ENCODE results near the gene AP1AR. TPM values are rescaled to one million over a fixed set of nuclear protein-coding genes. Genes with fewer than 3 reads are reported as not detected.

Gene AP1AR
- total and polyA plus RNA-seq, 8 donors: 9.5 to 35.6 (median 13.3) TPM

DNA sequence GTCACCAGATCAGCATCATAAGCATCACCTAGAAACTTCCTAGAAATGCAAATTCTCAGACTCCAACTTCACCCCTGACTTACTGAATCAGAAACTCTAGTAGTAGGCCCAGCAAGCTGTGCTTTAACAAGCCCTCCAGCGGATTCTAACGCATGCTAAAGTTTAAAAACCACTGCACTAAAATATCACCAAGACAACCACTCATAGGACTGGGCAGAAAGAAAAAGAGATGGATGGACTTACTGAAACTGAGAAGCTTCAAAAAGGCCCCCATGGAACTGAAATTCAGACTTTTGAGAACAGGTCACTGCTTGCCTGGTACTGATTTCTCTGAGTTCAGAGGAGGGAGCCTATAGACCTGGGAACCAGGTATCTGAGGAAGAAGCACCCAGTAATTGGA, 46.3 kb upstream of the AP1AR start:
- Histone ChIP-seq H3K36me3 (peaks cover 0 to 7% (median 2%) of the 10 kb centered on the region in 4 donors), H3K27ac (no peak overlapping the region), H3K27me3 (no peaks in the 10 kb centered on the region), H3K9me3 (no peaks in the 10 kb centered on the region), H3K4me3 (no peak overlapping the region), H3K4me1 (peaks cover 0 to 10% (median 0%) of the 10 kb centered on the region in 4 donors)
- intact Hi-C loops (cut with DNase I; ENCODE audit: low total_unique reads): no loop called here
- 89 to 98% (median 96%) methylated on average over 2 of the region's 2 CpGs for WGBS, 5 donors
- TF ChIP-seq, protein P1, sequence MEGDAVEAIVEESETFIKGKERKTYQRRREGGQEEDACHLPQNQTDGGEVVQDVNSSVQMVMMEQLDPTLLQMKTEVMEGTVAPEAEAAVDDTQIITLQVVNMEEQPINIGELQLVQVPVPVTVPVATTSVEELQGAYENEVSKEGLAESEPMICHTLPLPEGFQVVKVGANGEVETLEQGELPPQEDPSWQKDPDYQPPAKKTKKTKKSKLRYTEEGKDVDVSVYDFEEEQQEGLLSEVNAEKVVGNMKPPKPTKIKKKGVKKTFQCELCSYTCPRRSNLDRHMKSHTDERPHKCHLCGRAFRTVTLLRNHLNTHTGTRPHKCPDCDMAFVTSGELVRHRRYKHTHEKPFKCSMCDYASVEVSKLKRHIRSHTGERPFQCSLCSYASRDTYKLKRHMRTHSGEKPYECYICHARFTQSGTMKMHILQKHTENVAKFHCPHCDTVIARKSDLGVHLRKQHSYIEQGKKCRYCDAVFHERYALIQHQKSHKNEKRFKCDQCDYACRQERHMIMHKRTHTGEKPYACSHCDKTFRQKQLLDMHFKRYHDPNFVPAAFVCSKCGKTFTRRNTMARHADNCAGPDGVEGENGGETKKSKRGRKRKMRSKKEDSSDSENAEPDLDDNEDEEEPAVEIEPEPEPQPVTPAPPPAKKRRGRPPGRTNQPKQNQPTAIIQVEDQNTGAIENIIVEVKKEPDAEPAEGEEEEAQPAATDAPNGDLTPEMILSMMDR (IDR thresholded peaks at IDR 0.05): no peak
- TF ChIP-seq POLR2A (IDR thresholded peaks at IDR 0.05) (no peak), POLR2AphosphoS5 (IDR thresholded peaks at IDR 0.05) (no peak), EP300 (IDR thresholded peaks at IDR 0.05) (no peak)
- no peak for DNase-seq

DNA sequence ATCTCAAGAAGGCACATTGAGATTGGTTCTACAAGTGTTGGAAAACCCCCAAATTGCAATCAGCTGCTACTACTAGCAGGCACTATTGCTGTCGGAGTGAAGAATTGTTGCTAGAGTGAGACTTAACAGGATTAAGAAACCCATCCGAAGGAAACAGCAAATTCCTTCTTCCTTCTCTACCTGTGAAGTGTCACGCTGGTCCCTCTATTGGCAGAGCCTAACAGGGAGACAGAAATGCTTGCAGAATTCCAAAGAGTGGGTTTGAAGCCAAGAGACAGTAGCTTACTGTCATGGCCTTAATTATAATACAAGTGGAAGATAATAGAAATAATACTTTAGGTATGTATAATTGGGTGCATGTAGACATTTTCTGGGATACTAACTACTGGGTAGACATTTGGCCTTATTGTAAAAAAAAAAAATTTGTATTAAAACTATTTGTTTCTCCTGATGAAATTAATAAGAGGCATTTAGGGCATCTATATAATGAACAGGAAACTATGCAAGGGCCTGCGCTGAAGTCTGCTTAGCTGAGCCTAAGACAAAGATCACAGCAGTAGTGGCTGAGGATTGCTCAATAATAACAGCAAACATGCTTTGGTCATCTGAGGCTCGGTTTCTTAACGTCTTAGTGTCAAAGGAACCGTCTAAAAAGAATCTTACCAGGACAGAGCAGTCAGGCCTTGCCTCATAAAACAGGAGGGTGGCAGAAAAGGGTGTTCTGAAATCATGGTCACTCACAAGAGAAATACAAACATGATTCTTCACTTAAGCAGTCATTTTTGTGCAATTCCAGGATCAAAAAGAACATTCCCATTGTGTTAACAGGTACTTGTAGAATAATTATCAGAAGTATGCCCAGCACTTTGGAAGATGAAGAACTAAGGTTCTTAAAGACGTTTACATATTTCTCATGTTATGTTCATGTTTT, 45.6 kb upstream of the AP1AR start:
- peaks cover 0 to 12% (median 2%) of the 10 kb centered on the region in 4 donors for H3K36me3 ChIP-seq
- intact Hi-C loops (cut with DNase I; ENCODE audit: low total_unique reads): no loop called here
- H3K4me3 ChIP-seq: no peak overlapping the region
- 75 to 86% (median 81%) methylated on average over 8 of the region's 8 CpGs for WGBS, 5 donors
- H3K9me3 ChIP-seq: no peaks in the 10 kb centered on the region
- no peak for DNase-seq
- no peak overlapping the region for H3K27ac ChIP-seq
- no peaks in the 10 kb centered on the region for H3K27me3 ChIP-seq
- H3K4me1 ChIP-seq: peaks cover 0 to 10% (median 0%) of the 10 kb centered on the region in 4 donors
- TF ChIP-seq EP300 (IDR thresholded peaks at IDR 0.05): no peak

DNA sequence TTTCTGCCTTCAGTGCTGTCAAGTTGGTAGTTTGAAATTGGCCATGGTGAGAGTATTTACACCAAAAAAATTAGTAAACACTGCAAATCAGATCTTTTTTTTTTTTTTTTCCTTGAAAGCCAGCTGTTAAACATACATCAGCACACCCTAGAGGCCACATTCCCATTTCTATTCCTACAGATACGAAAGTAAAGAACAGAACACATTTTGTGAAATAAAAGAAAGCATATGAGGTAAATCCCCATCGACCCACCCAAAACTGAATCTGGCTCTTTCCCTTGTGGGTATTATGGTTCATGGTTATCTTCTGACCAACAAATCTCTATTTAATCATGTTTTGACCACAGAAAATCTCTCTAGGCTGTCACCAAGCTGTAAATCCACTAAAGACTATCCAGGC, 41.8 kb upstream of the AP1AR start:
- H3K9me3 ChIP-seq: no peaks in the 10 kb centered on the region
- 41 to 59% (median 49%) methylated on average over 2 of the region's 2 CpGs for WGBS, 5 donors

DNA sequence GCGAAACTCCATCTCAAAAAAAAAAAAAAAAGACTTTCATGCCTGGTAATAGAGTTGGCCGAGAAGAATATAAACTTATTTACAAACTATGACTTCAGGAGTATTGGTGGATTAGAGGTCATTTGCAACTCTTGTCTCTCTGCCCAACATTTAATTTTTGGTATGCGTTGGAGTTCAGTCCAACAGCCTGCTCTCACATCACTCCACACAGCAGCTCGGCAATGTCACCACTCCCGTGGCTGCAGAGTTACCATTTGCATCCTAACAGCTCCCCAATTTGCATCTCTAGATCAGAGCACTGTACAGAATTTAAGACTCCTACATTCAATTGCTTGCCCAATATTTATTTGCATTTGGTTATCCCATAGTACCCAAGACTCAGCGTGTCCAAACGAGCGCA, 40.9 kb upstream of the AP1AR start:
- no peak for DNase-seq
- Histone ChIP-seq H3K9me3 (no peaks in the 10 kb centered on the region), H3K27ac (no peak overlapping the region), H3K4me3 (no peak overlapping the region), H3K36me3 (peaks cover 0 to 17% (median 2%) of the 10 kb centered on the region in 4 donors), H3K27me3 (no peaks in the 10 kb centered on the region), H3K4me1 (no peaks in the 10 kb centered on the region)
- WGBS, 5 donors: 93 to 96% (median 94%) methylated on average over 8 of the region's 8 CpGs
- TF ChIP-seq POLR2AphosphoS5 (IDR thresholded peaks at IDR 0.05) (no peak), POLR2A (IDR thresholded peaks at IDR 0.05) (no peak), EP300 (IDR thresholded peaks at IDR 0.05) (no peak)
- TF ChIP-seq, protein P1 (IDR thresholded peaks at IDR 0.05): no peak
- intact Hi-C loops (cut with DNase I; ENCODE audit: low total_unique reads): no loop called here

More for the DNA sequence above, 41.8 kb upstream of the AP1AR start:
- Histone ChIP-seq H3K27me3 (no peaks in the 10 kb centered on the region), H3K27ac (no peak overlapping the region), H3K4me3 (no peak overlapping the region), H3K4me1 (no peaks in the 10 kb centered on the region), H3K36me3 (peaks cover 0 to 17% (median 2%) of the 10 kb centered on the region in 4 donors)
- intact Hi-C loops (cut with DNase I; ENCODE audit: low total_unique reads): no loop called here
- TF ChIP-seq, protein P1 (IDR thresholded peaks at IDR 0.05): no peak
- TF ChIP-seq POLR2AphosphoS5 (IDR thresholded peaks at IDR 0.05) (no peak), EP300 (IDR thresholded peaks at IDR 0.05) (no peak), POLR2A (IDR thresholded peaks at IDR 0.05) (no peak)
- DNase-seq: peak in 1 of 2 donors; percentile 44

DNA sequence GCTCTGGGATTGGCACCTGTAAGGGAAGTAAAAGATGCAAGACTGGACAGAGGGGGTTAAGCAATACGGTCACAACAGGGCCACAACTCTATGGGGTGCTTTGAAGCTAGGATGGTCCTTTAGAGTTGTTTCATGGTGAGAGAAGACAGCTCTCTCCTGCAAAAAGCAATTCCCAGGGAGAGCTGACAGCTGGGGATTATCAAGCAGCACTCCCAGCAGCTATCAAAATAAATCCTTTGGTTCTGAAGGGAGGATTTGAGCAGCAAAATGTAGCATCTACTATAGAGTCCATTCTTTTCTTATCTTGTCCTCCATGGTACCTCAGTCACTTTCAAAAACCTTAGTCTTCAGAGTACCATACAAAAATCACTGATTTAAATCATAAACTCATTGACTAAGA, 35.1 kb upstream of the AP1AR start:
- intact Hi-C loops (cut with DNase I; ENCODE audit: low total_unique reads): no loop called here
- no peaks in the 10 kb centered on the region for H3K9me3 ChIP-seq
- H3K4me1 ChIP-seq: no peaks in the 10 kb centered on the region
- no peak overlapping the region for H3K4me3 ChIP-seq
- H3K27me3 ChIP-seq: no peaks in the 10 kb centered on the region
- WGBS, 5 donors: 64 to 91% (median 75%) methylated on average over 1 of the region's 1 CpG
- DNase-seq: no peak
- no peak overlapping the region for H3K27ac ChIP-seq
- TF ChIP-seq EP300 (IDR thresholded peaks at IDR 0.05): no peak
- TF ChIP-seq, protein P1 (IDR thresholded peaks at IDR 0.05): no peak
- TF ChIP-seq POLR2A (IDR thresholded peaks at IDR 0.05): no peak
- TF ChIP-seq POLR2AphosphoS5 (IDR thresholded peaks at IDR 0.05): no peak
- H3K36me3 ChIP-seq: peaks cover 0 to under 1% (median 0%) of the 10 kb centered on the region in 4 donors

Measured in stomach (tissue), 9 donors.